ENCODE results near the gene KLF11. TPM values are rescaled to one million over a fixed set of nuclear protein-coding genes. Genes with fewer than 3 reads are reported as not detected.
"Not testable (repeated sequence)": the region's sequence is repeated elsewhere in the genome, so short reads cannot be mapped to it uniquely, and the experiment has no call there.

Gene KLF11
- total RNA-seq, 1 donor from 2014 or later: 6.6 TPM

DNA sequence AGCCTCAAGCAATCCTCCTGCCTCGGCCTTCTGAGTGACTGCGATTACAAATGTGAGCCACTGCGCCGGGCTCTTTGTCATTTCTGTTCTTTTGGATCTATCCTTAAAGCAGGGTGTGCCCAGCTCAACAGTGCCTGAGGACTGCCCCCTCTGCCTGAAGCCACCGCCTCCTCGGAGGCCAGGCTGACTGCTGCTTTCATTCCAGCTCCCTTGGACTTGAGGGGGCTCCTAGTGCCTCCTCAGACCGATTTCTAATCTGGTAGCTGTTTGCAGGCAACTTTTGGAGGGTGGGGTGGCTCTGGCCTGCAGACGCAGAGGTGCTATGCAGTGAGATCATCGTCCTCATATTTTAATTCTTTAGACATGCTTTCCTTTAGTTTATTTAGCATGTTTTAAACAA lies 35.9 kb upstream of the KLF11 start:
- TF ChIP-seq CTCF (IDR thresholded peaks at IDR 0.05; ENCODE audit: insufficient read depth, low read length, severe bottlenecking): no peak
- Histone ChIP-seq H3K27me3 (ENCODE audit: control insufficient read depth, insufficient read depth, low read length) (no peaks in the 10 kb centered on the region), H3K4me3 (ENCODE audit: low read depth, low read length) (no peak overlapping the region), H3K36me3 (ENCODE audit: control insufficient read depth, insufficient read depth, low read length) (peaks cover 3% of the 10 kb centered on the region)
- FAIRE-seq: no peak
- no peak for DNase-seq (ENCODE audit: low read depth)

GRCh38 chr2:10007921-10008808 lies 35.2 kb upstream of the KLF11 start:
- DNase-seq (ENCODE audit: low read depth) (no peak), FAIRE-seq (no peak)
- H3K4me3 ChIP-seq (ENCODE audit: low read depth, low read length): no peak overlapping the region

GRCh38 chr2:10008809-10009176 lies 34.6 kb upstream of the KLF11 start:
- DNase-seq (ENCODE audit: low read depth) (no peak), FAIRE-seq (no peak)
- no peak for TF ChIP-seq CTCF (IDR thresholded peaks at IDR 0.05; ENCODE audit: insufficient read depth, low read length, severe bottlenecking)
- Histone ChIP-seq H3K36me3 (ENCODE audit: control insufficient read depth, insufficient read depth, low read length) (no peaks in the 10 kb centered on the region), H3K4me3 (ENCODE audit: low read depth, low read length) (no peak overlapping the region), H3K27me3 (ENCODE audit: control insufficient read depth, insufficient read depth, low read length) (no peaks in the 10 kb centered on the region)

More at GRCh38 chr2:10007921-10008808, 35.2 kb upstream of the KLF11 start:
- no peaks in the 10 kb centered on the region for H3K27me3 ChIP-seq (ENCODE audit: control insufficient read depth, insufficient read depth, low read length)
- H3K36me3 ChIP-seq (ENCODE audit: control insufficient read depth, insufficient read depth, low read length): no peaks in the 10 kb centered on the region
- TF ChIP-seq CTCF (IDR thresholded peaks at IDR 0.05; ENCODE audit: insufficient read depth, low read length, severe bottlenecking): no peak

DNA sequence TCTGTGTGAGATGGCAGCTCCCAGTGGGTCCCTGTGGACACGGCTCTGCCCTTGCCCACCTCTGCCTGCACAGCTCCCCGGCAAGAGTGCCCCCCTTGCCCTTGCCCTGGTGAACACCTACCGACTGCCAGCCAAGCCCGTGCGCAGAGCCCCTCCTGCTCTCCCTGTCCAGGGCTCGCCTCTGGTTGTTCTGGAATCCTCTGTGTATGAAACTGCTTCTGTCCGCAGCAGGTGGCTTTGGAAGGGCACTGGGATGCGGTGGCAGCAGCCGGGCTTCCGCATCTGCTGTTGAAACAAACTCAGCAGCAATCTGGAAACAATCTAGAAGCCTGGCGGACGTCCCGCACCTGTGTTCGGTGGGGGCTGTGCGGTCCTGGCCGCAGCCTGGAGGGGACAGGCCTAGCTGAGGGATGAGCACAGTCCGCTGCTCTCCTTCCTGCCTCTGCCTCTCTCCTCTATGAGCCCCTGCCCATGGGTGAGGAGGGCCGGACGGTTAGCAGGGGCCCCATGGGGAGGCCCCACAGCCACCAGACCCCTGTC lies 34.0 kb upstream of the KLF11 start:
- Histone ChIP-seq H3K4me3 (ENCODE audit: low read depth, low read length) (no peak overlapping the region), H3K27me3 (ENCODE audit: control insufficient read depth, insufficient read depth, low read length) (no peaks in the 10 kb centered on the region), H3K36me3 (ENCODE audit: control insufficient read depth, insufficient read depth, low read length) (no peaks in the 10 kb centered on the region)
- FAIRE-seq: no peak
- no peak for TF ChIP-seq CTCF (IDR thresholded peaks at IDR 0.05; ENCODE audit: insufficient read depth, low read length, severe bottlenecking)
- DNase-seq (ENCODE audit: low read depth): no peak

DNA sequence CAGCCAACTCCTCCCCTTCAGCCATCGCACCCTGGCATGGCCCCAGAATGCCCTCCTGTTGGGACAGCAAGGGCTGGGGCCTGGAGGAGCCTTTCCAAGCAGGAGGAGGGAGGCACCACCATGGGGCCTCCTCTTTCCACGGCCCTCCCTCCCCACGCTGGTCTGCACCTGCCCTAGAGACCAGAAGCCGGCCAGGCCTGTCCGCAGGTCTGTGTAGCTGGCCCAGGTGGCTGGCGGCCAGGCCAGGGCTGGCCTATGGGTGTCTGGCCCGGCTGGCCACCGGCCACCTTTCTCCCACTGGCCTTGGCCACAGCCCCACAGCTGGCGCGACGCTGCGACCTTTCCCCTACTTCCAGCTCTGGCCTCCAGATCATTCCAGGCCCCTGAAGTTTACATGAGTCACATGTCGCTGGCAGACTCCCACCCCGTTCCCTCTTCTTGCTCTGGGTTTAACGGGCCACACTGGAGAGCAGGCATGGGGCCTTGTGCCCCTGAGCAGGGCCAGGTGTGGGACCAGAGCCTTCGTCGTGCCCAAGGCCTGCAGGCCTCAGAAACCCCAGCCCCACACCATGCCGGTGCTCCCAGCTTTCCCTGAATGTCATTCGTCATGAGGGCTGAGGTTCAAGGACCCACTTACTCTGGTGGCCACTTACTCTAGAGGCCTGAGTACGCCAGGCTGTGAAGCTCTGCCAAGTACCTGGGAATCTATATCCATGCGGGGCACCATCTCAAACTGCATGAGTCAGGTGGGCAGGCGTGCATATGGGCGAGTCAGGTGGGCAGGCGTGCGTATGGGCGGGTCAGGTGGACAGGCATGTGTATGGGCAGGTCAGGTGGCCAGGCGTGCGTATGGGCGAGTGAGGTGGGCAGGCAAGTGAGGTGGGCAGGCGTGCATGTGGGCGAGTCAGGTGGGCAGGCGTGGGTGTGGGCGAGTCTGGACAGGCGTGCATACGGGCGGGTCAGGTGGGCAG lies 33.3 kb upstream of the KLF11 start:
- no peak for DNase-seq (ENCODE audit: low read depth)
- H3K27me3 ChIP-seq (ENCODE audit: control insufficient read depth, insufficient read depth, low read length): no peaks in the 10 kb centered on the region
- no peak for TF ChIP-seq CTCF (IDR thresholded peaks at IDR 0.05; ENCODE audit: insufficient read depth, low read length, severe bottlenecking)
- H3K4me3 ChIP-seq (ENCODE audit: low read depth, low read length): no peak overlapping the region
- no peaks in the 10 kb centered on the region for H3K36me3 ChIP-seq (ENCODE audit: control insufficient read depth, insufficient read depth, low read length)
- no peak for FAIRE-seq

DNA sequence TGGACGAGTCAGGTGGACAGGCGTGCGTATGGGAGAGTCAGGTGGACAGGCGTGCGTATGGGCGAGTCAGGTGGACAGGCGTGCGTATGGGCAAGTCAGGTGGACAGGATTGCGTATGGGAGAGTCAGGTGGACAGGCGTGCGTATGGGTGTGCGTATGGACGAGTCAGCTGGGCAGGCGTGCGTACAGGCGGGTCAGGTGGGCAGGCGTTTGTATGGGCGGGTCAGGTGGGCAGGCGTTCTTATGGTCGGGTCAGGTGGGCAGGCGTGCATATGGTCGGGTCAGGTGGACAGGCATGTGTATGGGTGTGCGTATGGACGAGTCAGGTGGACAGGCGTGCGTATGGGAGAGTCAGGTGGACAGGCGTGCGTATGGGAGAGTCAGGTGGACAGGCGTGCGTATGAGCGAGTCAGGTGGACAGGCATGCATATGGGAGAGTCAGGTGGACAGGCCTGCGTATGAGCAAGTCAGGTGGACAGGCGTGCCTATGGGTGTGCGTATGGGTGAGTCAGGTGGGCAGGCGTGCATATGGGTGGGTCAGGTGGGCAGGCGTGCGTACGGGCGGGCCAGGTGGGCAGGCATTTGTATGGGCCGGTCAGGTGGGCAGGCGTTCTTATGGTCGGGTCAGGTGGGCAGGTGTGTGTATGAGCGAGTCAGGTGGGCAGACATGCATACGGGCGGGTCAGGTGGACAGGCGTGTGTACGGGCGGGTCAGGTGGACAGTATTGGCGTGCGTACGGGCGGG lies 32.3 kb upstream of the KLF11 start:
- not testable (repeated sequence) for H3K27me3 ChIP-seq (ENCODE audit: control insufficient read depth, insufficient read depth, low read length); H3K4me3 ChIP-seq (ENCODE audit: low read depth, low read length); DNase-seq (ENCODE audit: low read depth); H3K36me3 ChIP-seq (ENCODE audit: control insufficient read depth, insufficient read depth, low read length)
- peak; percentile 40 for FAIRE-seq

GRCh38 chr2:10011606-10012325 lies 31.6 kb upstream of the KLF11 start:
- DNase-seq (ENCODE audit: low read depth); H3K27me3 ChIP-seq (ENCODE audit: control insufficient read depth, insufficient read depth, low read length); H3K4me3 ChIP-seq (ENCODE audit: low read depth, low read length); H3K36me3 ChIP-seq (ENCODE audit: control insufficient read depth, insufficient read depth, low read length): not testable (repeated sequence)
- peak; percentile 58 for FAIRE-seq
